ENCODE results near the gene MBOAT1. TPM values are rescaled to one million over a fixed set of nuclear protein-coding genes. Genes with fewer than 3 reads are reported as not detected.

Gene MBOAT1
- total RNA-seq, 4 donors from 2014 or later = 17.3 to 57.0 (median 45.2) TPM

DNA sequence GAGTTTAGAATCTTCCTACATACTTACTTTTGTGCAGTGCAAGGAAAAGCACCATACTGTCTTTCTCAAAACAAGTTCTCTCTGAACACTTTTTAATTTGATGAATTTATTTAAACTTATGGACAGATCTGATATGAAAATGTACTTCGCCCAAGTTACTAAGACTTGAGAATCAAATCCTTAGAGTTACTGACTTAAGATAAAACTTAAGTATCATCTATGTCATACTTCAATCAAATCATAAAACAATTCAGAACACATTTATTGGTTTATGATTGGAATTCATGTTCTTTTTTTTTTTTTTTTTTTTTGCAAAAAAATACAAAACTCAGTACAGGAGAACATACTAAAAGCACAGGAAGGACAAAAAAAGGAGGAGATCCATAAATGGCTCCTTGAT, 77.7 kb downstream of the MBOAT1 start:
- Histone ChIP-seq H3K4me1 (peaks cover 0 to 33% (median 0%) of the 10 kb centered on the region in 4 donors), H3K36me3 (no peaks in the 10 kb centered on the region), H3K9me3 (no peaks in the 10 kb centered on the region), H3K27me3 (no peaks in the 10 kb centered on the region), H3K27ac (peak overlapping the region in 2 of 4 donors; percentile 2 to 56), H3K4me3 (no peak overlapping the region)
- no peak for TF ChIP-seq POLR2A (IDR thresholded peaks at IDR 0.05)
- TF ChIP-seq, protein P1, sequence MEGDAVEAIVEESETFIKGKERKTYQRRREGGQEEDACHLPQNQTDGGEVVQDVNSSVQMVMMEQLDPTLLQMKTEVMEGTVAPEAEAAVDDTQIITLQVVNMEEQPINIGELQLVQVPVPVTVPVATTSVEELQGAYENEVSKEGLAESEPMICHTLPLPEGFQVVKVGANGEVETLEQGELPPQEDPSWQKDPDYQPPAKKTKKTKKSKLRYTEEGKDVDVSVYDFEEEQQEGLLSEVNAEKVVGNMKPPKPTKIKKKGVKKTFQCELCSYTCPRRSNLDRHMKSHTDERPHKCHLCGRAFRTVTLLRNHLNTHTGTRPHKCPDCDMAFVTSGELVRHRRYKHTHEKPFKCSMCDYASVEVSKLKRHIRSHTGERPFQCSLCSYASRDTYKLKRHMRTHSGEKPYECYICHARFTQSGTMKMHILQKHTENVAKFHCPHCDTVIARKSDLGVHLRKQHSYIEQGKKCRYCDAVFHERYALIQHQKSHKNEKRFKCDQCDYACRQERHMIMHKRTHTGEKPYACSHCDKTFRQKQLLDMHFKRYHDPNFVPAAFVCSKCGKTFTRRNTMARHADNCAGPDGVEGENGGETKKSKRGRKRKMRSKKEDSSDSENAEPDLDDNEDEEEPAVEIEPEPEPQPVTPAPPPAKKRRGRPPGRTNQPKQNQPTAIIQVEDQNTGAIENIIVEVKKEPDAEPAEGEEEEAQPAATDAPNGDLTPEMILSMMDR (IDR thresholded peaks at IDR 0.05) = no peak
- DNase-seq = no peak

DNA sequence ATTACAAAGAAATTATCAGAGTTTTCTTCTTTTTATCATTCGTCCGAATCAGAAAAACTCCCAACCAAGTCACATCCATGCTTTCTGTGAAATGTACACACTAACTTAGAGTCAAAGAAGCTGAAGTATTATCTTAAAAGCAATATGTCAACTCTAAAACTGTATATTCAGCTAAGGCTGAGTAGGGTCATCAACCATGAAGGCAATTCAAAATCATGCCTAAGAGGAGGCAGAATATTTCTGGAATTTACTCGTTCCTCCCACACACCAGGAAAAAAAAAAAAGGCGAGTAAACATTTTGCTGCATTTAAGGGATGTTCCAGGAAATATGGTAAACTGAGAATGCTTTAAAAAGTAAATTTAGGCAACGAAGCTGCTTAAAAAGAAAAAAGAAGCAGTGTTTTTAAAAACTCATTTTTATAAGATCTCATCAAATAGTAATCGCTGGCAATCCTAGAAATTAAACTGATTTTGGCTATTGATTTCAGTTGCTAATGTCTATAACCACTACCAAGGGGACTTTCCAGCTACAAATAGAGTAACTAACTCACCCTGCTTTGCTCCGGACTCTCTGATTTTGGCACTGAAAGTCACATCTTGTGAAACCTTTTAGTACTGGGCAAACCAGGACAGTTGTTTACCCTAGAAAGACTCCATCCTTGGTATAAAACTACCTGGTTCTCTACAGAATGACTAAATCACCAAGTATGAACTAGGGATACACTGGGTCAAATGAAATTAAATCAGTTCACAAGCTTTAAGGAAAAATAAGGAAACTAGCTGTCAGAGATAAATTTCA, 82.8 kb downstream of the MBOAT1 start:
- peaks cover 0 to 20% (median 0%) of the 10 kb centered on the region in 3 donors for H3K36me3 ChIP-seq
- H3K27me3 ChIP-seq = no peaks in the 10 kb centered on the region
- TF ChIP-seq, protein P1 (IDR thresholded peaks at IDR 0.05) = no peak
- TF ChIP-seq POLR2A (IDR thresholded peaks at IDR 0.05) = no peak
- DNase-seq = no peak
- no peaks in the 10 kb centered on the region for H3K9me3 ChIP-seq
- peak overlapping the region in 3 of 4 donors; percentile 36 to 77 (median 62) for H3K27ac ChIP-seq
- H3K4me1 ChIP-seq = peaks cover 0 to 42% (median 2%) of the 10 kb centered on the region in 4 donors
- H3K4me3 ChIP-seq = no peak overlapping the region

DNA sequence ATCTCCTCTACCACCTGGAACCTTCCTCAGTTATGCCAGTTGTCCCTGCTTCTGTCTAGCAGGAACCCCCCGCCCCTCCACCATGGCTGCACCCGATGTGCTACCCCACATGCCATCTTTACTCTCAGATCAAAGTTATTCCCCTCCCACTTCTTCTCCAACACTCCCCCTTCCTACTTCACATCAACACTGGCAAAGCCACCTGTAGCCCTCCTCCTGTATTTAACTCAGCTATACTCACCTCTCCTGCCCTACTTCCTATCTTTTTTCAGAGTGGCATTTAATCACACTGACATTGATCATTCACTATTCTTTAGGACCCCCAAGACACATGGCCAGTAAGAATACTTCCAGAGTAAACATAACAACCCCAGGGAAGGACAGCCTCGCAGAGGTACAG, 84.3 kb downstream of the MBOAT1 start:
- no peaks in the 10 kb centered on the region for H3K9me3 ChIP-seq
- H3K4me1 ChIP-seq = peaks cover 0 to 42% (median 2%) of the 10 kb centered on the region in 4 donors
- H3K4me3 ChIP-seq = no peak overlapping the region
- peaks cover 0 to 33% (median 0%) of the 10 kb centered on the region in 3 donors for H3K36me3 ChIP-seq
- peak overlapping the region in 2 of 4 donors; percentile 55 to 77 for H3K27ac ChIP-seq
- no peak for DNase-seq
- TF ChIP-seq POLR2A (IDR thresholded peaks at IDR 0.05) = no peak
- TF ChIP-seq, protein P1 (IDR thresholded peaks at IDR 0.05) = no peak
- H3K27me3 ChIP-seq = no peaks in the 10 kb centered on the region

DNA sequence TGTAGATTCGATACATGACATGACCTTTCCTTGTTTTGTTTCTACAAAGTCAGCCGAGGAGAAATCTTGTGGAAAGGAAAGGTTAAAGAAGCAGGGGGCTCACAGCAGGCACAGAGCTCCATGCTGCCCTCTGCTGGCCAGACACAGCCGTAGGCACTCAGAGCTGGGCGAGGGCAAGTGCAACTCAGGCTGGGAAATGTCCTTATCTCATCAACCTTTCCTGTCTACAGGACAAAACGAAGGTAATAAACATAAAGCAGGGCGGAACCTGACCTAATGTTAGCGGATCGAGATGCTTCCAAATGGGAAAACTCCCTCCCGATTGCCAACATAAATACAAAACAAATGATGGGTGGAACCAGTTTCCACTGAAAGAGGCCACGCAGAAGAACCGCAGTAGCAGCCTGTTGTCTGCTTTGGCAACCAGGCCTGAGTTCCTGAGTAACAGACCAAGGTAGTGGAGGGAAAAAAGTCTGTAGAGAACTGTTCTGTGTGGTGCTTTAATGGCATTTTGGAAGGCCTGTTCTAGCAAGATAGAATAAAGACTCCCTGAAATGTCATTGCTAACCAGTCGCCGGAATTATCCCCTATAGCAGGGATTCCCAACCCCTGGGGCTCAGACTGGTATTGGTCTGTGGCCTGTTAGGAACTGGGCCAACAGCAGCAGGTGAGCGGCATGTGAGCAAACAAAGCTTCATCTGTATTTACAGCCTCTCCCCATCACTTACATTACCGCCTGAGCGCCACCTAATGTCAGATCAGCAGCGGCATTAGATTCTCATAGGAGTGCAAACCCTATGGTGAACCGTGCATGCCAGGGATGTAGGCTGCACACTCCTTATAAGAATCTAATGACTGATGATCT, 85.2 kb downstream of the MBOAT1 start:
- Histone ChIP-seq H3K36me3 (peaks cover 0 to 39% (median 0%) of the 10 kb centered on the region in 3 donors), H3K27ac (peak overlapping the region in 3 of 4 donors; percentile 29 to 77 (median 55)), H3K4me1 (peaks cover 0 to 42% (median 2%) of the 10 kb centered on the region in 4 donors), H3K4me3 (peak overlapping the region in 1 of 4 donors; percentile 8), H3K27me3 (no peaks in the 10 kb centered on the region), H3K9me3 (no peaks in the 10 kb centered on the region)
- no peak for TF ChIP-seq POLR2A (IDR thresholded peaks at IDR 0.05)
- TF ChIP-seq, protein P1 (IDR thresholded peaks at IDR 0.05) = peak; percentile 27 to 92 (median 84)
- DNase-seq = peak; percentile 42 to 86 (median 84)

DNA sequence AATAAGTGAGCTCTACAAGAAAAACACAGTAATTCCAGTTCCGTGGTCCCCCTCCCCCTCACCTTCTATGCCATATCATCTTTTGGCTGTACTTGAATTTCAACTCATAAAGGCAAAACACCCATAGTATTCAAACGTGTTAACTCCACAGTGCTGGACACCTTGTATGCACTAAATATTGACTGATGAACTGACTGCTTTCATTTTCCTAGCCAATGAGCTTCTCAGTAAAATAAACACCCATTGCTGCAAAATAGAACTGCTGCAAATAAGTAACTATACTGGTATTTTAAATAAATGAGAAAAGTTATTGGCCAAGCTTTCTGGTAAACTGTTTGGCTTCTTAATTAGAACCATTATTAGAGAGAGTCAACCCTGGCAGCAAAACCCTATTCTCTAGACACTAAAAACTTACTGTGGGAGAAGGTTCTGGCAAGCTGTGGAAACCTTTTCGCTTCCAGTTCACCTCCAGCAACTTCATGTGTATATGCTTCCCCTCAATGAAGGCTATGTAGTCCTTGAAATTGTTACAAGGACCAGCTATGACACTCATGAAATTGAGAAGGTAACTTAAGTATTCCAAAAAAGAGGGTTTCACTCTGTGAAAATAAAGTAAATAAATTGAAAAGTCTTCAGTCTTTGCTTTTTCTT, 86.0 kb downstream of the MBOAT1 start:
- Histone ChIP-seq H3K4me3 (no peak overlapping the region), H3K36me3 (peaks cover 0 to 47% (median 0%) of the 10 kb centered on the region in 3 donors), H3K4me1 (peaks cover 0 to 40% (median 2%) of the 10 kb centered on the region in 4 donors), H3K27me3 (no peaks in the 10 kb centered on the region), H3K27ac (peak overlapping the region in 1 of 4 donors; percentile 77), H3K9me3 (no peaks in the 10 kb centered on the region)
- TF ChIP-seq POLR2A (IDR thresholded peaks at IDR 0.05) = no peak
- TF ChIP-seq, protein P1 (IDR thresholded peaks at IDR 0.05) = no peak
- no peak for DNase-seq

Measured in Peyer's patch (tissue), 4 donors.